Posterior cingulate gyrus (tissue), 11 donors: ENCODE results near the gene FGF14.

Experiments used
- DNase-seq, 10 donors: peaks; one replicate each; pipeline versions ENCODE4 v3.0.0 to v3.0.0-alpha.2; 2020 to 2021; ENCODE audit warnings: mixed read lengths in 3 of 10
- intact Hi-C: fragments of 100-400 bp; cut with DNase I; formaldehyde crosslinking; loops from one replicate; pipeline ENCODE4 v1.15.1; 2023

FGF14 gene

GRCh38 chr13:102198418-102199311, 203.2 kb downstream of the FGF14 start:
- intact Hi-C loops = no loop called here
- no peak for DNase-seq

GRCh38 chr13:102197193-102197592, 204.7 kb downstream of the FGF14 start:
- intact Hi-C loops = no loop called here
- DNase-seq = no peak

DNA sequence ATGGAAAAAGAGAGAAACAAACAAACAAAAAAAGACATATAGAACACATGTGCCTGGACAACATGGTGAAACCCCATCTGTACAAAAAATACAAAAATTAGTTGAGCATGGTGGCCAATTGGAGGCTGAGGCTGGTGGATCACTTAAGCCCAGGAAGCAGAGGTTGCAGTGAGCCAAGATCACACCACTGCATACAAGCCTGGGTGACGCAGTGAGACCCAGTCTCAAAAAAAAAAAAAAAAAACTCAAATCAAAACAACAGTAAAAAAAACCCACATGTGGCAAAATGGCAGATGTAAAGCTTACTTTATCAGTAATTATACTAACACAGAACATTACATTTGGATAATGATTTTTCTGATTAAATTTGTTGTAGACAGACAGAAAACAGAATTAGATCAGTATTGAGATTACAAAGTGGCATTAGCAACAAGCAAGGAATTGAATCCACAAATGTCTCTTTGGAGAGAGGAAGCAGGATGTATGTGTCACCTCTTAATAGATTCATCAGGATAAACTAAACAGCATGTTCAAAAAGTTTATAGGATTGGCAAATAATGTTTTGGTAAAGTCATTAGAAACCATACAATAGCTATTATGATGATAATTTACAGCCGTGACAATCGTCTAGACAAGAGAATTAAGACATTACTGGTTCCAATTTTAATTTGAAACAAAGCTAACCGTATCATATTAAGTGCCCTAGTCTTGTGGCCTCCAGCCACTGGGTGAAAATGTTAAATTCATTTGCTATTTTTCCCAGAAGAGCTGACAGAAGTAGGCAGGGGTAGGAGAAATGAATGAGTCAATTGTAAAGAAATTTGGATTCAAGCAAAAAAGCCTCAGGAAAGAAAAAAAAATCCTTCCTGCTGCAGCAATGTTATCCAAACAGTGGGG, 206.0 kb downstream of the FGF14 start:
- intact Hi-C loops = no loop called here
- DNase-seq = no peak

DNA sequence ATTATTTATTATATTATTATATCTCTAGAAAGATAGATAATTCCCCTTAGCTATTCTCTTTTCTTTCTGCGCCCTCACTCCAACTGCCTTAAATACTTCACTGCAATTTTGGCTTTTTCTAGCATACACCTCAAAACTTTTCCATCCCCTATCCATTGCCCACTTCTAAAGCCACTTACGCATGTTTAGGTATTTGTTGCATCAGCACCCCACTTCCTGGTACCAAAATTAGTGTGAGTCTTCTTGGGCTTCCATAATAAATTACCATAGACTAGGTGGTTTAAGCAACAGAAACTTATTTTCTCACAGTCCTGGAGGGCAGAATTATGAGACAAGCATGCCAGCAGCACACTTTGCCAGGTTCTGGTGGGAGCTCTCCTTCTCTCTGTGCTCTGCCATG, 209.0 kb downstream of the FGF14 start:
- intact Hi-C loops = no loop called here

GRCh38 chr13:102191951-102192502, 209.8 kb downstream of the FGF14 start:
- intact Hi-C loops = no loop called here

More for the DNA sequence above, 209.0 kb downstream of the FGF14 start:
- no peak for DNase-seq

GRCh38 chr13:102190930-102191329, 210.9 kb downstream of the FGF14 start:
- intact Hi-C loops = no loop called here
- no peak for DNase-seq

More at GRCh38 chr13:102191951-102192502, 209.8 kb downstream of the FGF14 start:
- no peak for DNase-seq

DNA sequence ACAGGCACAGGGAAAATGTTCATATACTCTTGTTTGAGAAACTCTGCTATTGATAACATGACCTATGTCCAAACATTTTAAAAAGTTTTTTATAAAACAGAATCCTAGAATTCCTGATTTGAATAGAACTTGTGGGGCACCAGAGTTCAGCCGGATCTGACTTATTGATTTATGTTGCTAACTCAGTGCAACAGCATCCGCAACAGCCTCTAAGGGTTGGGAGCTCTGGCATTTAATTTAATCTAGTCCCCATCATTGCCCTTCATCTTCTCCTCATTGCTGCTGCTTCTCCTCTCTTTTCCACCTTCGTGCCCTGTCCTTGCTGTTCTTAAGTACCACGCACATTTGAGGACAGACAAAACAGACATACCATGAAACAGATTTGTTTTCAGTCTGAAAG, 214.5 kb downstream of the FGF14 start:
- no peak for DNase-seq
- intact Hi-C loops = no loop called here

- no peak for DNase-seq
- intact Hi-C loops = no loop called here
These were observed 216.4 kb downstream of the FGF14 start for GRCh38 chr13:102185375-102185984.

- intact Hi-C loops = no loop called here
- no peak for DNase-seq
These were observed 218.2 kb downstream of the FGF14 start for GRCh38 chr13:102183509-102184182.

GRCh38 chr13:102182170-102182569, 219.7 kb downstream of the FGF14 start:
- DNase-seq = no peak
- intact Hi-C loops = no loop called here

DNA sequence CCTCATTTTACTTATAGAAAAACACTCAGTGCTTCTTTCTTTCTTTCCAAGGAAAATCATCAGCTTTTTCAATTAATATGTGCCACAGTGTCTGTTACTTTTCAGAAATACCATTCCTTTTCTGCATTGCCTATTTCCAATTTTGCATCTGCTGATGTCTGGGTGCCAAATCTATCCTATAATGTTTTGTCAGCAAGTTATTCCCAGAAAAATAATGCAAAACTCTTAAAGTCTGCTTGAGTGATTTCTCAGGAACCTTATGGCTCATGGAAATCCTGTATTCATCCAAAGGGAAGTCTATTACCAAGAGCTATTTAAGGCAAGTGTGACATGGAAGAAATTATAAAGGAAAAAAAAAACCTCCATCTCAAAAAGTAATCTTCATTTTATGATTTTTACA, 224.4 kb downstream of the FGF14 start:
- no peak for DNase-seq
- intact Hi-C loops = no loop called here

DNA sequence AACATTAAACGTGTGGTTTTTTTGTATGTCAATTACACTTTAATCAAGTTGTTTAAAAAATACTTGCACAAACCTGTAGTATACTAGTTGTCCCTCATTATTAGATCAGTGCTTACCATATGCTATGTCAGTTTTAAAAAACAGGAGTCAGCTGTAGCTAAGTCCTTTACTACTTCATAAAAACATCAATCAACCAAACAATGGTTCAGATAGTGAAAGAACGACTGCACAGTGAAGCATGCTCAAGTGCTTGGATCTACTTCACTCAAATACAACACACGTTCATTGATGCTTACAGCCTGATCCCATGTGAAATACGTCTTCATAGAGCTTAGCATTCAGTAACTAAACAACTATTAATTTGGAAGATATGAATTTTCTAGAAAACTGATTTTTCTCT, 225.0 kb downstream of the FGF14 start:
- intact Hi-C loops = no loop called here
- DNase-seq = no peak

- no peak for DNase-seq
- intact Hi-C loops = no loop called here
These were observed 229.4 kb downstream of the FGF14 start for GRCh38 chr13:102172406-102172805.

DNA sequence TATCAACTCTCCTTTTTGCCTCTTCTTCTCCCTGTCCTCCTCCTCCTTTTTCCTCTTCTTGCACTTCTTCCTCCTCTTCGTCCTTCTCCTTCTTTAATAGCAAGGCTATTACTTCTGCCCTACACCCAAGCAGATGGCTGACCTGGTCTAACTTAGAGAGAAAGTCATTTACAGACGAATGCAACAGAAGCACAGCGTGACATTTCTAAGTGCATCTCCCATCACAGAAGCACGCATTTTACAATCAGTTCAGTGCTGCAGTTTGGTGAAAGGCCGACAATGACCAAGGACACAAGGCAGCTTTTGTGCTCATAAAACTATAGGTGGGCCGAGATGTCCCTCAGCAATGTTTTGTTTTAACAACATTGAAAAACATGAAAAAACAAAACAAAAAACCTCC, 231.5 kb downstream of the FGF14 start:
- intact Hi-C loops = no loop called here
- no peak for DNase-seq

- intact Hi-C loops = no loop called here
- DNase-seq = no peak
These were observed 232.3 kb downstream of the FGF14 start for GRCh38 chr13:102169471-102170015.

- intact Hi-C loops = no loop called here
- peak in 2 of 10 donors; percentile 13 to 68 for DNase-seq
These were observed 249.1 kb downstream of the FGF14 start for GRCh38 chr13:102152790-102153189.

- DNase-seq = no peak
- intact Hi-C loops = no loop called here
These were observed 254.5 kb downstream of the FGF14 start for GRCh38 chr13:102147353-102147752.

DNA sequence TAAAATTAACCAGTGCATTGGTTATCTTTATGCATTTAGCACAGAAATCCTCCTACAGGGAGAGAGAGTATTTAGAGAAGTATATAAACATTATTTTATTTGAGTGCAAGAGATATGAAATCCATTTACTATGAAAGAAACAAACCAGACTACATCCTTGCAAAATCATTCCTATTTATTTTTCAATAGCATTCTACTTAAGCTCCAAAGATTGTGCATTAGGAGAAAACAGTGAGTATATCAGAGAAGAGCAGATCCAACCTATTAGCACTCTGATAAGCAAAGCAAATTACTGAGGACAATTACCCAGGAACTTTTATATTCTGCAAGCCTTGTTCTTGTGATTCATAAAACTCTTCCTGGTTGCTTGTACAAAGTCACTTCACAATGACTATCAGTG, 256.1 kb downstream of the FGF14 start:
- DNase-seq = no peak
- intact Hi-C loops = no loop called here

DNA sequence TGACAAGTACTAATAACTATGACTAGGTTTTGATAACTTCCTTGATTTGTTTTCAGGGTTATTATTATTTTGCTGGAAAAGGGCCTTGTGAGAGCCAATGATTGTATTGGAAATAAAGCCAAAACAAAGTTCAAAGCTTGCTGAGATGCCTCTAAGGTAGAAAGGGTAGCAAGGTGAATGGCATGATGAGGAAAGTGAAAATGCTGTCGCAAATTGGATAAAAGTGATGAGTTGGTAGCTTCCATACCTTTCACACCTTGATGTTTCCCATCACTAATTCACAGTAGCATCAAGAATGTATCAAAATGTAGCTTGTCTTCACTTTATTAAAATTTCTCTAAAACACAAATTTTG, 259.4 kb downstream of the FGF14 start:
- intact Hi-C loops = no loop called here
- no peak for DNase-seq
